AG09309 (cell line): ENCODE measurements around the gene KRTCAP2.
"Not testable (repeated sequence)": the region's sequence is repeated elsewhere in the genome, so short reads cannot be mapped to it uniquely, and the experiment has no call there.

Experiments used
- DNase-seq: peaks from one replicate; pipeline ENCODE4 v3.0.0-alpha.2; 2010; ENCODE audit warnings: low read depth
- H3K4me3 ChIP-seq: 2 replicates; pipeline ENCODE4 v1.5.1; 2011; ENCODE audit warnings: mild to moderate bottlenecking, low read depth, low read length, moderate library complexity; ENCODE audit not compliant: control insufficient read depth
- TF ChIP-seq, protein P1 (sequence below): IDR thresholded peaks from 2 replicates; pipeline ENCODE4 v1.5.1; 2011; ENCODE audit warnings: mild to moderate bottlenecking, low read depth, low read length, inconsistent platforms; ENCODE audit not compliant: insufficient read depth, control insufficient read depth; ENCODE audit errors: missing control alignments

The KRTCAP2 gene

DNA sequence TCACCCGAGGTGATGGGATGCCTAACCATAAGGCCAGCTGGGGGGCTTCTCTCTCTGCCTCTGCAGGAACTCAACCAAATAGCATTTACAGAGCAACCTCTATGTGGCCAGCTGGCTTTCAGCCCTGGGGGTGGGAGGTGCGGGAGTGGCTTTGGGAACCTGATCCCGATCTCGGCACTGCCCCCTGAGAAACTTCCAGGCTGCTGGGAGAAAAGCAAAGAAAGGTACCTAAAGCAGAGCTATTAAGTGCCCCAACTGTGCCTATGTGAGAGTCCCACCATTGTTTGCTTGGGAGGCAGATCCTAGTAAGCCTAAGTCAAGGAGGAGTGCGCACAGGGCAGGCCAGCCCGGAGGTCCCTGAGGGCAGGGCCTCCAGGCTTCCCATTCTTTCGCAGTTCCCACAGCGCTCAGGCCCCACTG lies 7.0 kb downstream of the KRTCAP2 start:
- TF ChIP-seq, protein P1, sequence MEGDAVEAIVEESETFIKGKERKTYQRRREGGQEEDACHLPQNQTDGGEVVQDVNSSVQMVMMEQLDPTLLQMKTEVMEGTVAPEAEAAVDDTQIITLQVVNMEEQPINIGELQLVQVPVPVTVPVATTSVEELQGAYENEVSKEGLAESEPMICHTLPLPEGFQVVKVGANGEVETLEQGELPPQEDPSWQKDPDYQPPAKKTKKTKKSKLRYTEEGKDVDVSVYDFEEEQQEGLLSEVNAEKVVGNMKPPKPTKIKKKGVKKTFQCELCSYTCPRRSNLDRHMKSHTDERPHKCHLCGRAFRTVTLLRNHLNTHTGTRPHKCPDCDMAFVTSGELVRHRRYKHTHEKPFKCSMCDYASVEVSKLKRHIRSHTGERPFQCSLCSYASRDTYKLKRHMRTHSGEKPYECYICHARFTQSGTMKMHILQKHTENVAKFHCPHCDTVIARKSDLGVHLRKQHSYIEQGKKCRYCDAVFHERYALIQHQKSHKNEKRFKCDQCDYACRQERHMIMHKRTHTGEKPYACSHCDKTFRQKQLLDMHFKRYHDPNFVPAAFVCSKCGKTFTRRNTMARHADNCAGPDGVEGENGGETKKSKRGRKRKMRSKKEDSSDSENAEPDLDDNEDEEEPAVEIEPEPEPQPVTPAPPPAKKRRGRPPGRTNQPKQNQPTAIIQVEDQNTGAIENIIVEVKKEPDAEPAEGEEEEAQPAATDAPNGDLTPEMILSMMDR = no peak
- no peak for DNase-seq
- no peak overlapping the region for H3K4me3 ChIP-seq

DNA sequence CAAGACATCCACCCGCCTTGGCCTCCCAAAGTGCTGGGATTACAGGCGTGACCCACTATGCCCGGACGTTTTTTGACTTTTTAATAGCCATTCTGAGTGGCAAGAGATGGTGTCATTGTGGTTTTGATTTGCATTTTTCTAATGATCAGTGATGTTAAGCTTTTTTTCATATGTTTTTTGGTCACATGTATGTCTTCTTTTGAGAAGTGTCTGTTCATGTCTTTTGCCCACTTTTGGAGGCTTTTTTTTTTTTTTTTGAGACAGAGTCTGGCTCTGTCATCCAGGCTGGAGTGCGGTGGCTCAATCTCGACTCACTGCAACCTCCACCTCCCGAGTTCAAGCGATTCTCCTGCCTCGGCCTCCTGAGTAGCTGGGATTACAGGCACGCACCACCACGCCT lies 8.5 kb downstream of the KRTCAP2 start:
- not testable (repeated sequence) for H3K4me3 ChIP-seq, DNase-seq

DNA sequence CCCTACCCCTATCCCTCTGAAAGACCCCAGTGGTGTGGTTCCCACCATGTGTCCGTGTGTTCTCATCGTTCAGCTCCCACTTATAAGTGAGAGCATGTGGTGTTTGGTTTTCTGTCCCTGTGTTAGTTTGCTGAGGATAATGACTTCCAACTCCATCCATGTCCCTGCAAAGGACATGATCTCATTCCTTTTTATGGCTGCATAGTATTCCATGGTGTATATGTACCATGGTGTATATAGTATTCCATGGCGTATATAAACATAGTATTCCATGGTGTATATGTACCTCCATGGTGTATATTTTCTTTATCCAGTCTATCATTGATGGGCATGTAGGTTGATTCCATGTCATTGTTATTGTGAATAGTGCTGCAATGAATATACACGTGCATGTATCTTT lies 9.3 kb downstream of the KRTCAP2 start:
- not testable (repeated sequence) for DNase-seq, H3K4me3 ChIP-seq

DNA sequence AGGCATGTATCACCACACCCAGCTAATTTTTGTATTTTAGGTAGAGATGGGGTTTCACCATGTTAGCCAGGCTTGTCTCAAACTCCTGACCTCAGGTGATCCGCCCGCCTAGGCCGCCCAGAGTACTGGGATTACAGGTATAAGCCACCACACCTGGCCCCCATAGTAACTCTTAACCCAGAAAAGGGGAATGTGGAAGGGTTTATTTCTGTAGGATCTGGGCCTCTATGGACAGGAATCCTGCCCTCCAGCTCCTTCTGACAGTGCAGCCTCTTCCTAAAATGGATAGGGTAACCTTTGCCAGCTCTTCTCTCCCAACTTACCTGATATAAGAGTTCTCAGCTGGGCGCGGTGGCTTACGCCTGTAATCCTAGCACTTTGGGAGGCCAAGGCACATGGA lies 10.5 kb downstream of the KRTCAP2 start:
- DNase-seq, H3K4me3 ChIP-seq: not testable (repeated sequence)

DNA sequence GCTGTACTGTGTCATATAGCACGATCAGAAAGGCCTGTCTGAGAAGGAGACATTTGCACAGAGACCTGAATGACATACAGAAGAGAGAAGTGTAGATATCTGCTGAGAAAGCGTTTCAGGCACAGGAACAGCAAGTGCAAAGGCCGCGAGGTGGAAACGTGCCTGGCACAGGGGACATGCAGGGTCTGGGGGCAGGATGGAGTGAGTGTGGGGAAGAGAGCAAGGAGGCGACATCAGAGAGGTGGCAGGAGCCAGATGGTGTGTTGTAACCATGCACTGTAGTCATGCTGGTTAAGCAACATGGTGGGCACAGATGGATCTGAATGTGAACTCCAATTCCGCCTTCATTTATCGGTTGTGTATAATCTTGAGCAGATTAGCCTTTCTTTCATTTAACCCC lies 13.0 kb downstream of the KRTCAP2 start:
- no peak overlapping the region for H3K4me3 ChIP-seq
- TF ChIP-seq, protein P1 = no peak
- DNase-seq = no peak

DNA sequence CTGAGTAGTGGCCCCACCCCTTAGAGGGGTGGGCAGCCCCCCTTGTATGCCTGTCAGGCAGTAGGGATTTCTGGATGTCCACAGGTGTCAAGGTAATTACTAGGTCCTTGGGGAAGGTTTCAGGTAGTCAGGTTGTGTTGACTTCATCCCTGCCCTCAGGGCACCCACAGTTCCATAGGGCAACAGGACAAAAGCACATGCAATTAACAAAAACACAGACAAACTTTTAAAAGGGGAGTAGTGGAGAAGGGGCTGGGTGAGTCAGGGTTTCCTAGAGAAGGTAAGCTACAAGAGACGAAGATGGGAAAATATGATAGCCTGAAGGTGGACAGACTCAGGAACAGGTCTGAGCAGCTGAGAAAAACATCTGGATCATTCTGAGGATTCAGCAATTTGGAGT lies 14.1 kb downstream of the KRTCAP2 start:
- H3K4me3 ChIP-seq = no peak overlapping the region
- DNase-seq = no peak
- TF ChIP-seq, protein P1 = no peak

DNA sequence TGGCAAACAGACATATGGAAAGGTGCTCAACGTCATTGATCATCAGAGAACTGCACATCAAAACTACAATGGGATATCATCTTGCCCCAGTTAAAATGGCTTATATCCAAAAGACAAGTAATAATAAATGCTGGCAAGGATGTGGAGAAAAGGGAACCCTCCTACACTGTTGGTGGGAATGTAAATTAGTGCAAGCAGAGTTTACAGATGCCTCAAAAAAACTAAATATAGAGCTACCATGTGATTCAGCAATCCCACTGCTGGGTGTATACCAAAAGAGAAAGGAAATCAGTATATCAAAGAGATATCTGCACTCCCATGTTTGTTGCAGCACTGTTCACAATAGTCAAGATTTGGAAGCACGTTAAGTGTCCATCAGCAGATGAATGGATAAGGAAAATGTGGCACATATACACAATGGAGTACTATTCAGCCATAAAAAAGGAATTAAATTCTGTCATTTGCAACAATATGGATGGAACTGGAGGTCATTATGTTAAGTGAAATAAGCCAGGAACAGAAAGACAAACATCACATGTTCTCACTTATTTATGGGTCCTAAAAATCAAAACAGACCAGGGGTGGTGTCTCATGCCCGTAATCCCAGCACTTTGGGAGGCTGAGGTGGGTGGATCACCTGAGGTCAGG lies 17.0 kb downstream of the KRTCAP2 start:
- not testable (repeated sequence) for H3K4me3 ChIP-seq, DNase-seq

DNA sequence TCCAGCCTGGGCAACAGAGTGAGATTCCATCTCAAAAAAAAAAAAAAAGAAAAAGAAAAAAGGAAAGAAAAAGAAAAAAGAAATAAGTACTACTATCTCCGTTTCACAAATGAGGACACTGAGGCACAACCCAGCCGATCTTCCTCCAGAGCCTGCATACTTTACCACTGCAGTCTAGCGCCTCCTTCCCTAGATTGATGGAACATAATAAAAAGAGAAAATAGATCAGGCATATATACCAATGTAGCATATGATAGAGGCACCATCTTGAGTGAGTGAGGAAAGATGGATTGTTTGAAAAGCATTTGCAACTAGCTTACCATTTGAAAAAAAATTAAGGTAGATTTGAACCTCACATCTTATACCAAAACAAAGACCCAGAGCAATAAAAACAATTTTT lies 27.6 kb downstream of the KRTCAP2 start:
- TF ChIP-seq, protein P1 = no peak
- H3K4me3 ChIP-seq = no peak overlapping the region
- DNase-seq = no peak

DNA sequence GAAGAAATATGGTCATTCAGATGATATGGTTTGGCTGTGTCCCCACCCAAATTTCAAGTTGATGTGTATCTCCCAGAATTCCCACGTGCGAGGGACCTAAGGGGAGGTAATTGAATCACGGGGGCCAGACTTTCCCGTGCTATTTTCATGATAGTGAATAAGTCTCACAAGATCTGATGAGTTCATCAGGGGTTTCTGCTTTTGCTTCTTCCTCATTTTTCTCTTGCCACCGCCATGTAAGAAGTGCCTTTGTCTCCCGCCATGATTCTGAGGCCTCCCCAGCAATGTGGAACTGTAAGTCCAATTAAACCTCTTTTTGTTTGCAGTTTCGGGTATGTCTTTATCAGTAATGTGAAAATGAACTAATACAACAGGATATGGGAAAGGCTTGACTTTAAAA lies 31.4 kb downstream of the KRTCAP2 start:
- DNase-seq = no peak
- TF ChIP-seq, protein P1 = no peak
- H3K4me3 ChIP-seq = no peak overlapping the region
